ENCODE measurements around the gene OR2AP1.
"Not testable (repeated sequence)": the region's sequence is repeated elsewhere in the genome, so short reads cannot be mapped to it uniquely, and the experiment has no call there.

The OR2AP1 gene

GRCh38 chr12:55572168-55572567 is at the start of gene OR2AP1:
Gene OR2AP1 (plus strand): TSS chr12:55572468. CDS start chr12:55574415, 1,947 bp downstream.
- no peak for DNase-seq

GRCh38 chr12:55548235-55548634 is 24.0 kb upstream of the OR2AP1 start:
- DNase-seq, result not testable (repeated sequence)

GRCh38 chr12:55548756-55549155 is 23.5 kb upstream of the OR2AP1 start:
- DNase-seq, result no peak

GRCh38 chr12:55549302-55549701 is 23.0 kb upstream of the OR2AP1 start, which contains the start of gene OR6C4:
Gene OR6C4 (plus strand): TSS chr12:55549602. CDS start chr12:55551227, 1,625 bp downstream.
- DNase-seq, result no peak

GRCh38 chr12:55554296-55554695 is 18.0 kb upstream of the OR2AP1 start:
- no peak for DNase-seq

- not testable (repeated sequence) for DNase-seq
Measured at GRCh38 chr12:55570060-55570459, 2.2 kb upstream of the OR2AP1 start.

- DNase-seq, result not testable (repeated sequence)
Measured at GRCh38 chr12:55570689-55571088, 1.6 kb upstream of the OR2AP1 start.

- no peak for DNase-seq
Measured at GRCh38 chr12:55582066-55582465, 9.8 kb downstream of the OR2AP1 start.

- no peak for DNase-seq
Measured at GRCh38 chr12:55585817-55586216, 13.5 kb downstream of the OR2AP1 start.

GRCh38 chr12:55590152-55590551 is 17.9 kb downstream of the OR2AP1 start:
- not testable (repeated sequence) for DNase-seq

GRCh38 chr12:55607821-55608594 is 35.7 kb downstream of the OR2AP1 start:
- DNase-seq, result no peak

GRCh38 chr12:55610598-55610997 is 38.3 kb downstream of the OR2AP1 start:
- DNase-seq, result no peak

- no peak for DNase-seq
Measured at GRCh38 chr12:55612646-55613045, 40.4 kb downstream of the OR2AP1 start.

GRCh38 chr12:55614764-55615163 is 42.5 kb downstream of the OR2AP1 start:
- DNase-seq, result no peak

- DNase-seq, result peak; percentile 85
Measured at GRCh38 chr12:55619354-55620138, 47.3 kb downstream of the OR2AP1 start.

- no peak for DNase-seq
Measured at GRCh38 chr12:55624056-55624455, 51.8 kb downstream of the OR2AP1 start.

Data from HCEC 1CT (cell line).